Measurements from ENCODE around the gene ASB16. TPM values are rescaled to one million over a fixed set of nuclear protein-coding genes. Genes with fewer than 3 reads are reported as not detected.
A peak's percentile ranks its signal among the peaks of the same experiment; 100 is the strongest.

ASB16 gene
- total and polyA plus RNA-seq, 9 of the 15 experiments (the other 6 are each of a cell fraction or from before 2014, with no cell fraction given) = 0.03 to 0.07 TPM; not detected in 7

DNA sequence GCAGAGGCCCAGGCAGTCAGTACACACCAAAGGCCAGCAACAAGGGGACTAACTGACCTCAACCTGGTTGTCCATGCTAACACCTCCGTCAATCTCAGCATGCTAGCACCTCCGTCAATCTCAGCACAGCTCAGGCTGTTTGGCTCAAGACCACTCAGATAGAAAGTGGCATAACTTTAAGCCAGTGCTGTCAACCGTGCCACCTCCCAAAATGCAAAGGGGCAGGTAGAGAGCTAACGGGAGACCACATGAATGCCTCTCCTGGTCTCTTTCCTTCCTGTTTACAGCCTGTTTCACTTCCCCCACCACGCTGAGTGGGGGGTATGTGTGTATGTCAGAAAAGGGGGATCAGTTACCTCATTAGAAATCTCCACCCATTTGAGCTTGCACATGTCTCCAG lies 45.7 kb downstream of the ASB16 start:
- Histone ChIP-seq H3K9ac (ENCODE audit: insufficient read depth in 1 of 2, low read depth in 2 of 2, low read length in 2 of 2) (peak overlapping the region in 1 of 2 experiments; percentile 96; a peak in 2 of 4 replicates), H3K9me1 (ENCODE audit: control insufficient read depth, insufficient read depth, low read length) (no peaks in the 10 kb centered on the region), H3K27me3 (ENCODE audit: control insufficient read depth in 2 of 2, insufficient read depth in 2 of 2, low read length in 2 of 2) (no peaks in the 10 kb centered on the region), H3K79me2 (ENCODE audit: control insufficient read depth, insufficient read depth, low read length) (peaks cover 47% of the 10 kb centered on the region), H3K27ac (ENCODE audit: extremely low read depth, low read depth, low read length) (no peak overlapping the region), H3K4me1 (replicated peaks in 1 of 2; ENCODE audit: control insufficient read depth in 2 of 2, insufficient read depth in 2 of 2, low read length in 2 of 2) (peaks cover 14 to 41% of the 10 kb centered on the region in 2 experiments), H3K36me3 (ENCODE audit: control insufficient read depth, insufficient read depth, low read length) (peaks cover 62% of the 10 kb centered on the region), H3K4me3 (no peak overlapping the region), H4K20me1 (replicated peaks; ENCODE audit: control insufficient read depth, insufficient read depth, low read length) (no peaks in the 10 kb centered on the region), H3K9me3 (replicated peaks; ENCODE audit: control insufficient read depth, insufficient read depth, low read depth, low read length) (no peaks in the 10 kb centered on the region), H3K4me2 (ENCODE audit: insufficient read depth, low read length) (no peak overlapping the region), H2AFZ (ENCODE audit: low read depth, low read length) (no peak overlapping the region)
- POLR2A ChIA-PET = interaction anchor here (1.0 to 1.6 kb wide), 2 partner anchors 33 to 101 kb away, joined by 3 to 5 read pairs; no protein-coding TSS in a partner anchor
- in situ Hi-C loops (cut with MboI) = no loop called here
- 97% methylated on average over 5 of the region's 5 CpGs for WGBS (ENCODE audit: insufficient coverage, low coverage, missing lambda C conversion rate)
- ATAC-seq (no peak), DNase-seq (ENCODE audit: extremely low read depth in 1 of 4, low spot score in 3 of 4) (no peak), FAIRE-seq (no peak)
- CTCF ChIA-PET (ENCODE audit: low intra/inter-chr PET ratio) = no interaction called here
- TF ChIP-seq, protein P1, sequence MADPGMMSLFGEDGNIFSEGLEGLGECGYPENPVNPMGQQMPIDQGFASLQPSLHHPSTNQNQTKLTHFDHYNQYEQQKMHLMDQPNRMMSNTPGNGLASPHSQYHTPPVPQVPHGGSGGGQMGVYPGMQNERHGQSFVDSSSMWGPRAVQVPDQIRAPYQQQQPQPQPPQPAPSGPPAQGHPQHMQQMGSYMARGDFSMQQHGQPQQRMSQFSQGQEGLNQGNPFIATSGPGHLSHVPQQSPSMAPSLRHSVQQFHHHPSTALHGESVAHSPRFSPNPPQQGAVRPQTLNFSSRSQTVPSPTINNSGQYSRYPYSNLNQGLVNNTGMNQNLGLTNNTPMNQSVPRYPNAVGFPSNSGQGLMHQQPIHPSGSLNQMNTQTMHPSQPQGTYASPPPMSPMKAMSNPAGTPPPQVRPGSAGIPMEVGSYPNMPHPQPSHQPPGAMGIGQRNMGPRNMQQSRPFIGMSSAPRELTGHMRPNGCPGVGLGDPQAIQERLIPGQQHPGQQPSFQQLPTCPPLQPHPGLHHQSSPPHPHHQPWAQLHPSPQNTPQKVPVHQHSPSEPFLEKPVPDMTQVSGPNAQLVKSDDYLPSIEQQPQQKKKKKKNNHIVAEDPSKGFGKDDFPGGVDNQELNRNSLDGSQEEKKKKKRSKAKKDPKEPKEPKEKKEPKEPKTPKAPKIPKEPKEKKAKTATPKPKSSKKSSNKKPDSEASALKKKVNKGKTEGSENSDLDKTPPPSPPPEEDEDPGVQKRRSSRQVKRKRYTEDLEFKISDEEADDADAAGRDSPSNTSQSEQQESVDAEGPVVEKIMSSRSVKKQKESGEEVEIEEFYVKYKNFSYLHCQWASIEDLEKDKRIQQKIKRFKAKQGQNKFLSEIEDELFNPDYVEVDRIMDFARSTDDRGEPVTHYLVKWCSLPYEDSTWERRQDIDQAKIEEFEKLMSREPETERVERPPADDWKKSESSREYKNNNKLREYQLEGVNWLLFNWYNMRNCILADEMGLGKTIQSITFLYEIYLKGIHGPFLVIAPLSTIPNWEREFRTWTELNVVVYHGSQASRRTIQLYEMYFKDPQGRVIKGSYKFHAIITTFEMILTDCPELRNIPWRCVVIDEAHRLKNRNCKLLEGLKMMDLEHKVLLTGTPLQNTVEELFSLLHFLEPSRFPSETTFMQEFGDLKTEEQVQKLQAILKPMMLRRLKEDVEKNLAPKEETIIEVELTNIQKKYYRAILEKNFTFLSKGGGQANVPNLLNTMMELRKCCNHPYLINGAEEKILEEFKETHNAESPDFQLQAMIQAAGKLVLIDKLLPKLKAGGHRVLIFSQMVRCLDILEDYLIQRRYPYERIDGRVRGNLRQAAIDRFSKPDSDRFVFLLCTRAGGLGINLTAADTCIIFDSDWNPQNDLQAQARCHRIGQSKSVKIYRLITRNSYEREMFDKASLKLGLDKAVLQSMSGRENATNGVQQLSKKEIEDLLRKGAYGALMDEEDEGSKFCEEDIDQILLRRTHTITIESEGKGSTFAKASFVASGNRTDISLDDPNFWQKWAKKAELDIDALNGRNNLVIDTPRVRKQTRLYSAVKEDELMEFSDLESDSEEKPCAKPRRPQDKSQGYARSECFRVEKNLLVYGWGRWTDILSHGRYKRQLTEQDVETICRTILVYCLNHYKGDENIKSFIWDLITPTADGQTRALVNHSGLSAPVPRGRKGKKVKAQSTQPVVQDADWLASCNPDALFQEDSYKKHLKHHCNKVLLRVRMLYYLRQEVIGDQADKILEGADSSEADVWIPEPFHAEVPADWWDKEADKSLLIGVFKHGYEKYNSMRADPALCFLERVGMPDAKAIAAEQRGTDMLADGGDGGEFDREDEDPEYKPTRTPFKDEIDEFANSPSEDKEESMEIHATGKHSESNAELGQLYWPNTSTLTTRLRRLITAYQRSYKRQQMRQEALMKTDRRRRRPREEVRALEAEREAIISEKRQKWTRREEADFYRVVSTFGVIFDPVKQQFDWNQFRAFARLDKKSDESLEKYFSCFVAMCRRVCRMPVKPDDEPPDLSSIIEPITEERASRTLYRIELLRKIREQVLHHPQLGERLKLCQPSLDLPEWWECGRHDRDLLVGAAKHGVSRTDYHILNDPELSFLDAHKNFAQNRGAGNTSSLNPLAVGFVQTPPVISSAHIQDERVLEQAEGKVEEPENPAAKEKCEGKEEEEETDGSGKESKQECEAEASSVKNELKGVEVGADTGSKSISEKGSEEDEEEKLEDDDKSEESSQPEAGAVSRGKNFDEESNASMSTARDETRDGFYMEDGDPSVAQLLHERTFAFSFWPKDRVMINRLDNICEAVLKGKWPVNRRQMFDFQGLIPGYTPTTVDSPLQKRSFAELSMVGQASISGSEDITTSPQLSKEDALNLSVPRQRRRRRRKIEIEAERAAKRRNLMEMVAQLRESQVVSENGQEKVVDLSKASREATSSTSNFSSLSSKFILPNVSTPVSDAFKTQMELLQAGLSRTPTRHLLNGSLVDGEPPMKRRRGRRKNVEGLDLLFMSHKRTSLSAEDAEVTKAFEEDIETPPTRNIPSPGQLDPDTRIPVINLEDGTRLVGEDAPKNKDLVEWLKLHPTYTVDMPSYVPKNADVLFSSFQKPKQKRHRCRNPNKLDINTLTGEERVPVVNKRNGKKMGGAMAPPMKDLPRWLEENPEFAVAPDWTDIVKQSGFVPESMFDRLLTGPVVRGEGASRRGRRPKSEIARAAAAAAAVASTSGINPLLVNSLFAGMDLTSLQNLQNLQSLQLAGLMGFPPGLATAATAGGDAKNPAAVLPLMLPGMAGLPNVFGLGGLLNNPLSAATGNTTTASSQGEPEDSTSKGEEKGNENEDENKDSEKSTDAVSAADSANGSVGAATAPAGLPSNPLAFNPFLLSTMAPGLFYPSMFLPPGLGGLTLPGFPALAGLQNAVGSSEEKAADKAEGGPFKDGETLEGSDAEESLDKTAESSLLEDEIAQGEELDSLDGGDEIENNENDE (IDR thresholded peaks at IDR 0.05; ENCODE audit: low read depth, low read length) = no peak
- TF ChIP-seq ARID1B (IDR thresholded peaks at IDR 0.05) (no peak), ZNF121 (CRISPR knock-in tag; conservative IDR thresholded peaks at IDR 0.05) (no peak), TBP (optimal IDR thresholded peaks at IDR 0.05; ENCODE audit: low read depth, low read length) (no peak), RBM39 (optimal IDR thresholded peaks at IDR 0.05; ENCODE audit: low read depth, low read length) (no peak)
- no TSS peak for BruUV-seq (replicated peaks)
- intact Hi-C loops (cut with micrococcal nuclease) = no loop called here
